ENCODE data around the gene ZMYM5. TPM values are rescaled to one million over a fixed set of nuclear protein-coding genes. Genes with fewer than 3 reads are reported as not detected.
A peak's percentile ranks its signal among the peaks of the same experiment; 100 is the strongest.

Gene ZMYM5
- total and polyA plus RNA-seq, 2 of the 13 experiments (the other 11 are each of a cell fraction or from before 2014, with no cell fraction given) = 7.8 to 9.4 TPM

- no peak for TF ChIP-seq HNF4G (IDR thresholded peaks at IDR 0.05; ENCODE audit: borderline replicate concordance, low read depth, low read length)
- no peak for TF ChIP-seq HNF4G (CRISPR knock-in tag; IDR thresholded peaks at IDR 0.05; ENCODE audit: borderline replicate concordance, low read depth)
- peak; percentile 84; the same call in 1 of the 2 replicates for TF ChIP-seq ZNF430 (CRISPR knock-in tag; IDR thresholded peaks at IDR 0.05)
- no peak for TF ChIP-seq ZNF276 (CRISPR knock-in tag; IDR thresholded peaks at IDR 0.05; ENCODE audit: low read depth)
- no peak for TF ChIP-seq SETDB1 (CRISPR knock-in tag; IDR thresholded peaks at IDR 0.05; ENCODE audit: borderline replicate concordance)
- TF ChIP-seq ZNF883 (CRISPR knock-in tag; IDR thresholded peaks at IDR 0.05; ENCODE audit: not compliant biosample characterization) = no peak
- TF ChIP-seq ZNF703 (CRISPR knock-in tag; IDR thresholded peaks at IDR 0.05; ENCODE audit: borderline replicate concordance) = no peak; the same call in 1 of the 2 replicates
- TF ChIP-seq ARID4A (CRISPR knock-in tag; IDR thresholded peaks at IDR 0.05; ENCODE audit: borderline replicate concordance) = peak; percentile 44; the same call in 1 of the 2 replicates
- peak; percentile 36; the same call in 1 of the 2 replicates for TF ChIP-seq MAZ (IDR thresholded peaks at IDR 0.05; ENCODE audit: borderline replicate concordance, low read depth, low read length)
- peak; percentile 56; the same call in 1 of the 2 replicates for TF ChIP-seq MAZ (CRISPR knock-in tag; IDR thresholded peaks at IDR 0.05; ENCODE audit: low read depth)
- 0 out of 2 replicates have a peak, but pooled peaks have one; percentile 28 for TF ChIP-seq SNAI1 (CRISPR knock-in tag; IDR thresholded peaks at IDR 0.05; ENCODE audit: borderline replicate concordance)
- TF ChIP-seq ZNF432 (CRISPR knock-in tag; IDR thresholded peaks at IDR 0.05; ENCODE audit: borderline replicate concordance) = no peak
- no peak for TF ChIP-seq ZNF383 (CRISPR knock-in tag; IDR thresholded peaks at IDR 0.05; ENCODE audit: borderline replicate concordance)
- TF ChIP-seq SRY (CRISPR knock-in tag; IDR thresholded peaks at IDR 0.05) = no peak
- no peak for TF ChIP-seq DMTF1 (CRISPR knock-in tag; IDR thresholded peaks at IDR 0.05)
- TF ChIP-seq ZIK1 (CRISPR knock-in tag; IDR thresholded peaks at IDR 0.05; ENCODE audit: borderline replicate concordance, low read depth) = peak; percentile 59; the same call in 1 of the 2 replicates
- no peak for TF ChIP-seq RBM22 (optimal IDR thresholded peaks at IDR 0.05; ENCODE audit: low read length)
- no peak for TF ChIP-seq NCOA1 (CRISPR knock-in tag; IDR thresholded peaks at IDR 0.05)
- TF ChIP-seq PHF5A (CRISPR knock-in tag; IDR thresholded peaks at IDR 0.05; ENCODE audit: low read depth, unreplicated experiment) = no peak
Measured at GRCh38 chr13:19863323-19864023, at the start of gene ZMYM5 (continued).

Data from HepG2 (cell line).